DOHH2 (cell line): ENCODE results near the gene DZIP1L.

Experiments used
- CTCF ChIP-seq: fragments of 200-600 bp; sonication (generic); IDR thresholded peaks from one replicate; pipeline ENCODE4 v1.5.1; 2014; ENCODE audit warnings: antibody characterized with exemption, mild to moderate bottlenecking, low read depth, low read length; ENCODE audit not compliant: poor library complexity, severe bottlenecking
- EZH2phosphoT487 ChIP-seq: fragments of 200-600 bp; sonication (generic); IDR thresholded peaks from 2 replicates; pipeline ENCODE4 v1.6.1; 2017; ENCODE audit warnings: borderline replicate concordance, mild to moderate bottlenecking, antibody characterized with exemption, low read length, moderate library complexity, mixed read lengths

DNA sequence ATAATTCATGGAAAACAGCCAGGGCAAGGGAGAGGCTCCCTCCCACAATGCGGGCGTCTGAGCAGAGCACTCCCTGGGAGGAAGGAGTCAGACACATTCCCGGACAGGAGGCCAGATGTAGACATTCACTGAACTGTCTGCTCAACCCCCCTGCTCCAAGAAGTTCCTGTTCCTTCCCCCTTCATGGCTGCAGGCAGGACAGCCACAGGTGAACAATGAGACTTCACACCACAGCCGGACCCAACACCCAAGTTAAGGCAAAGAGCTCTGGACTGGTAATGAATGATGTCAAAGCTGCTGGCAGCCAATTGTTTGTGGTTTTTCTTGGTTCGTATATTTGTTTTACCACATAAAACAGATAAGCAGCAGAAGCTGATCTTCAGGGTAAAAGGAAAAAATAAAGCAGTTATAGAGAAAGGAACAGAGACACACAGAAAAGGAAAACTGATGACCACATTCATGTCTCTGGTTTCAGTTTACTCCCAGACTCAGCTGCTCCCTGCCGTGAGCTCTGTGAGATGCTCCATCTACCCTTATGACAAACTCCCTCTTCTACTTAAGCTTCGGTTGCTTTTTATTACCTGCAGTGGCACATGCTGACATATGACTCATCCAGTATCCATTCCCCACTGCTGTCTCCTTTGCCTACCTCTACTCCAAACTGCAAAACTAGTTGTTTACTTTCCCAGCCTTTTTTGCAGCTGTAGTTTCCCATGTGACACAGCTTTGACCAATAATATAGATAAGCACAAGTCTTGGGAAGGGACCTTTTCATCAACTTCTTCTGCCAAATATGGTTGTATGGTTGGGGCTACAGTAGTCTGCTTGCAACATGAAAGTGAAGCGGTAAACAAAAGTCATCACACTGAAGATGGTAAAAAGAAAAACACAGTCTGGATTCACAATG is 33.1 kb downstream of the DZIP1L start:
- TF ChIP-seq CTCF (no peak), EZH2phosphoT487 (no peak)
